Ascending aorta (tissue), 2 donors: ENCODE results near the gene CAMK1G. TPM values are rescaled to one million over a fixed set of nuclear protein-coding genes. Genes with fewer than 3 reads are reported as not detected.

Experiments
- DNase-seq, 2 donors: peaks; one replicate each; pipeline ENCODE4 v3.0.0-alpha.2; 2019; ENCODE audit warnings: low spot score in 2 of 2
- H3K27ac ChIP-seq, 2 donors: fragments of 200-600 bp; sonication (generic); one replicate each; pipeline ENCODE4 v1.5.1; 2016 to 2017; ENCODE audit warnings: mild to moderate bottlenecking in 1 of 2
- H3K27me3 ChIP-seq: fragments of 200-600 bp; sonication (generic); one replicate; pipeline ENCODE4 v1.5.1; 2017
- H3K36me3 ChIP-seq, 2 donors: fragments of 200-600 bp; sonication (generic); one replicate each; pipeline ENCODE4 v1.5.1; 2016
- H3K4me1 ChIP-seq, 2 donors: fragments of 200-600 bp; sonication (generic); one replicate each; pipeline ENCODE4 v1.5.1; 2016 to 2017; ENCODE audit warnings: mild to moderate bottlenecking in 1 of 2
- H3K4me3 ChIP-seq, 2 donors: fragments of 200-600 bp; sonication (generic); one replicate each; pipeline ENCODE4 v1.5.1; 2016 to 2017; ENCODE audit warnings: mild to moderate bottlenecking in 1 of 2
- H3K9me3 ChIP-seq, 2 donors: fragments of 200-600 bp; sonication (generic); one replicate each; pipeline ENCODE4 v1.5.1; 2016
- intact Hi-C: fragments of 100-400 bp; cut with DNase I; formaldehyde crosslinking; loops from one replicate; pipeline ENCODE4 v1.15.1; 2023
- total RNA-seq: library from RNA; depleted of rRNA; stranded (reverse); fragments of >200 nt; gene quantifications from one replicate; pipeline ENCODE4 v1.1.0, GENCODE V29; 2016
- TF ChIP-seq, protein P1 (sequence below), 3 experiments: fragments of 200-600 bp in 2 of 3; fragments of 450-650 bp in 1 of 3; sonication (generic) in 2 of 3; IDR thresholded peaks; one replicate each; pipeline ENCODE4 v1.5.1; 2016 to 2019; ENCODE audit warnings: antibody characterized with exemption in 3 of 3, mild to moderate bottlenecking in 1 of 3, moderate library complexity in 1 of 3

CAMK1G gene
- total RNA-seq, 1 donor from 2014 or later, result not detected

DNA sequence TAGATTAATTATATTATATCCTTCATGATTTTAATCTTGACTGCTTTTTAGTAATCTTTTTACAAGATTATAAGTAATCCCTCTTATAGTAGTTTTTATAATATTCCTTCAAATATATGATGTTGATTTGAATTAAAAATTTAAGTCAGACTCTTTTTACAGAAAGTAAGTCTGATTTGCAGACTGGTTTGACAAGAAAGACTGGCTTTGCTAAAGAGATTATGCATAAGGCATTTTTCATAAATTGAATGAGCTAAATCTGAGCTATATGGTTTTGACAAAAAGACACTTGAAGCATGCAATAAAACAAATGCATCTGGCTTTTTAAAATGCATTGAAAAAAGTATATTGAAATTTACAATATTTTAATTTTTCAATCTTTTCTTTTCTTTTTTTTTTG, 26.3 kb upstream of the CAMK1G start:
- no peak for DNase-seq
- Histone ChIP-seq H3K27ac (no peak overlapping the region), H3K9me3 (no peaks in the 10 kb centered on the region), H3K4me1 (no peaks in the 10 kb centered on the region), H3K36me3 (no peaks in the 10 kb centered on the region), H3K4me3 (no peak overlapping the region), H3K27me3 (no peaks in the 10 kb centered on the region)
- TF ChIP-seq, protein P1, sequence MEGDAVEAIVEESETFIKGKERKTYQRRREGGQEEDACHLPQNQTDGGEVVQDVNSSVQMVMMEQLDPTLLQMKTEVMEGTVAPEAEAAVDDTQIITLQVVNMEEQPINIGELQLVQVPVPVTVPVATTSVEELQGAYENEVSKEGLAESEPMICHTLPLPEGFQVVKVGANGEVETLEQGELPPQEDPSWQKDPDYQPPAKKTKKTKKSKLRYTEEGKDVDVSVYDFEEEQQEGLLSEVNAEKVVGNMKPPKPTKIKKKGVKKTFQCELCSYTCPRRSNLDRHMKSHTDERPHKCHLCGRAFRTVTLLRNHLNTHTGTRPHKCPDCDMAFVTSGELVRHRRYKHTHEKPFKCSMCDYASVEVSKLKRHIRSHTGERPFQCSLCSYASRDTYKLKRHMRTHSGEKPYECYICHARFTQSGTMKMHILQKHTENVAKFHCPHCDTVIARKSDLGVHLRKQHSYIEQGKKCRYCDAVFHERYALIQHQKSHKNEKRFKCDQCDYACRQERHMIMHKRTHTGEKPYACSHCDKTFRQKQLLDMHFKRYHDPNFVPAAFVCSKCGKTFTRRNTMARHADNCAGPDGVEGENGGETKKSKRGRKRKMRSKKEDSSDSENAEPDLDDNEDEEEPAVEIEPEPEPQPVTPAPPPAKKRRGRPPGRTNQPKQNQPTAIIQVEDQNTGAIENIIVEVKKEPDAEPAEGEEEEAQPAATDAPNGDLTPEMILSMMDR (IDR thresholded peaks at IDR 0.05), result no peak
- intact Hi-C loops, result no loop called here

DNA sequence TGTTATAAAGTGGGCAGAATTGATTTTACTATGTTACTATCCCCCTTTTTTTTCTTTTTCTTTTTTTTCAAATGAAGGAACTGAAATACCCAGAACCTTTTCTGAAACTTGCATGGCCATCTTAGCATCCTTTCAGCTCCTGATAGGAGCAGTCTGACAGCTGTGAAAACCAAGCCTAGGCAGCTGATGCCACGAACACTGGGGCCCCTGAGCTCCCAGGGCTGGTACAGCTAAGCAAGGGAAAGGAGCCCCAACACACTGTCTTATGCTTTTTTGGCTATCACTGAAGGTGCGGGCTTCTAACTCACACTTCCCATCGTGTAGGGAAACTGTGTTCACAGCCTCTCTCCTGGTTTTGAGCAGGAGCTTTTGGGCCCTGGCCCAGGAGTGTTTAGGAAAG, 23.0 kb upstream of the CAMK1G start:
- Histone ChIP-seq H3K36me3 (no peaks in the 10 kb centered on the region), H3K27ac (no peak overlapping the region), H3K9me3 (no peaks in the 10 kb centered on the region), H3K4me3 (no peak overlapping the region), H3K27me3 (no peaks in the 10 kb centered on the region), H3K4me1 (no peaks in the 10 kb centered on the region)
- TF ChIP-seq, protein P1 (IDR thresholded peaks at IDR 0.05), result no peak
- intact Hi-C loops, result no loop called here
- DNase-seq, result no peak

DNA sequence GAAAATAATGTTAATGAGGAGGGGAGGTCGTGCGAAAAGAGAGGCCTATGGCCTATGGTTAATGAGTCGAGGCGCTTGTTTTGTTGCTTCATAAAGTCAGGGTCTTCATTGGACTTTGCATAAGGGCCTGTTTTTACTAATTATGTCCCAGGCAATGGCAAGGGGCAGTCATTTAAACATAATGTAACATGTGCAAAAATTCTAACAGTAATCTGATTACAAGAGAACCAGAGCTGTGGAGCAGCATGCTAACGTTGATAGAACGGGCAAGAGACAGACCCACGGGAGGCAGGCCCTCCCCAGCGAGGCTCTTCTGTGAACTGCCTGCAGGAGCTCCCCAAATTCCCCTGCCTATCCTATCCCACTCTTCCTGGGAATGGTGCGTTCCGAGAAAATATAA, 22.6 kb upstream of the CAMK1G start:
- H3K4me1 ChIP-seq, result no peaks in the 10 kb centered on the region
- no peaks in the 10 kb centered on the region for H3K27me3 ChIP-seq
- no peak overlapping the region for H3K27ac ChIP-seq
- no peaks in the 10 kb centered on the region for H3K9me3 ChIP-seq
- intact Hi-C loops, result no loop called here
- TF ChIP-seq, protein P1 (IDR thresholded peaks at IDR 0.05), result no peak
- H3K4me3 ChIP-seq, result no peak overlapping the region
- DNase-seq, result no peak
- H3K36me3 ChIP-seq, result no peaks in the 10 kb centered on the region

DNA sequence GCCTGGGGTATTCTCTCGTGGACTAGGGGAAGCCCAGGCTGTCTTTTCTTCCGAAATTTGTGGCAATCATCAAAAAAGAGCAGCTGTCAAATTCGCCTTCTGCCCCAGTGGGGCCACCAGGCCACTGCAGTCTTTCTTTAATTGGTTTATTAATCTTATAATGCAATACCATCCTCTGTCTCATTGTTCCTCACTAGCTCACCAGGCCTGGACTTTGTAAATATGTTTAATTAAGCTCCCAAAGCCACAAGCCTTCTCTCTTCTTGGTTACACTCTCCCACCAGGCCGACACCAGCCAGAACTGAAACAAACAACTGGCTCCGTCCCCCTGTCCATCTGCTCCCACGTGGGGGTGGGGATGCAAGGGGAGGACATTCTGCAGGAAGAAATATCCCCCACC, 22.0 kb upstream of the CAMK1G start:
- TF ChIP-seq, protein P1 (IDR thresholded peaks at IDR 0.05), result no peak
- no peak for DNase-seq
- no peaks in the 10 kb centered on the region for H3K9me3 ChIP-seq
- no peak overlapping the region for H3K27ac ChIP-seq
- intact Hi-C loops, result no loop called here
- H3K36me3 ChIP-seq, result no peaks in the 10 kb centered on the region
- no peaks in the 10 kb centered on the region for H3K27me3 ChIP-seq
- H3K4me3 ChIP-seq, result no peak overlapping the region
- no peaks in the 10 kb centered on the region for H3K4me1 ChIP-seq

DNA sequence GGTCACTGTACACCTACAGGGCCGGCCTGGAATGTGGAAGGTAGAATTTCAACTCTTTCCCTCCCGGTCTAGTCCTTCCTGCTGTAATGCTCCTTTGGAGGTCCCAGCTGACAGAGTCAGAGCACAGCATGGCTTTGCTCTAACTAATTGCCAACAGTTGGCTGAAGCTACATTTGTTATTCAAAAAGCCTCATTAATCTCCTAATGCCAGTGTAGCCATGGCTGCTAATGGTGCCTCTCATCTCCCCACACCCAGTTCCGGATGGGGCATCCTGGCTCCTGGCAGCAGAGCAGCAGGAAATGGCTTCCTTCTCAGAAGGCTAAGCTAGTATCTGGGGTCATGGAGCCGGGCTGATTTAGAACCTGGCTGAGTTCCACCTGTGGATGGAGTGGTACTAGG, 18.7 kb upstream of the CAMK1G start:
- H3K4me3 ChIP-seq, result no peak overlapping the region
- TF ChIP-seq, protein P1 (IDR thresholded peaks at IDR 0.05), result no peak
- peak in 1 of 2 donors; percentile 54 for DNase-seq
- no peaks in the 10 kb centered on the region for H3K27me3 ChIP-seq
- no peaks in the 10 kb centered on the region for H3K4me1 ChIP-seq
- H3K9me3 ChIP-seq, result no peaks in the 10 kb centered on the region
- H3K27ac ChIP-seq, result no peak overlapping the region
- intact Hi-C loops, result no loop called here
- no peaks in the 10 kb centered on the region for H3K36me3 ChIP-seq
